GM19025 (cell line): ENCODE measurements around the gene SSU72.
"Not testable (repeated sequence)": the region's sequence is repeated elsewhere in the genome, so short reads cannot be mapped to it uniquely, and the experiment has no call there.

ENCODE experiments used
- ATAC-seq: cut with Tn5 transposase; IDR thresholded peaks from one replicate; pipeline ENCODE4 v1.9.1; 2021; ENCODE audit warnings: mild to moderate bottlenecking, low read depth, moderate library complexity; ENCODE audit not compliant: unreplicated experiment

Gene SSU72

DNA sequence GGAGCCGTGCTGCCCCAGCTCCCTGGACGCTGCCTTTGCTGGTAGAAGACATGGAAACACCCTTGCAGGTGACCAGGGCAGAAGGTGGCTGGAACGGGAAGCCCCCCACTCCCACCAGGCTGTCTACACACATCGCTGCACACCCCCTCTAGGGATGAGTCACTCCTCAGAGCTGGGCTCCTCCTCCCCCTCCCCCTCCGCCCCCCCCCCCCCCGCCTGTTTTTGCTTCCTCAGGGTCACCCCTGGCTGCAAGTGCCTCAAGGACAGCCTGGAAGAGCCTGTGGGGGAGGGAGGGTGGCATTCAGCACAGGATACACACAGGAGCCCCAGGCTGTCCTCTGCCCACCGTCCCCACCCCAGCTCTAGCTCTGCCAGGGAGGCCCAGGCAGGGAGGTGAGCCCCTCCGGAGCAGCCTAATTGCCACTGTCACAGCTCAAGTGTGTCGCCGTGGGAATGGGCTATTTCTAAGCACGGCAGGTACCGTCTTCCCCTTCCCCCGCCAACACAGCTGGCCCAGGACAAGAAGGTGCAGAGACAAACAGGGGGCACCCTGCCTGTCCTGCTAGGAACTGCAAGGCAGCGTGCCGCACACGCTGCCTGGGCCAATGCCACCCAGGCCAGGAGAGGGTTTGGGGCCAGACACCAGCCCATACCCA, 22.7 kb upstream of the SSU72 start:
- ATAC-seq: no peak

DNA sequence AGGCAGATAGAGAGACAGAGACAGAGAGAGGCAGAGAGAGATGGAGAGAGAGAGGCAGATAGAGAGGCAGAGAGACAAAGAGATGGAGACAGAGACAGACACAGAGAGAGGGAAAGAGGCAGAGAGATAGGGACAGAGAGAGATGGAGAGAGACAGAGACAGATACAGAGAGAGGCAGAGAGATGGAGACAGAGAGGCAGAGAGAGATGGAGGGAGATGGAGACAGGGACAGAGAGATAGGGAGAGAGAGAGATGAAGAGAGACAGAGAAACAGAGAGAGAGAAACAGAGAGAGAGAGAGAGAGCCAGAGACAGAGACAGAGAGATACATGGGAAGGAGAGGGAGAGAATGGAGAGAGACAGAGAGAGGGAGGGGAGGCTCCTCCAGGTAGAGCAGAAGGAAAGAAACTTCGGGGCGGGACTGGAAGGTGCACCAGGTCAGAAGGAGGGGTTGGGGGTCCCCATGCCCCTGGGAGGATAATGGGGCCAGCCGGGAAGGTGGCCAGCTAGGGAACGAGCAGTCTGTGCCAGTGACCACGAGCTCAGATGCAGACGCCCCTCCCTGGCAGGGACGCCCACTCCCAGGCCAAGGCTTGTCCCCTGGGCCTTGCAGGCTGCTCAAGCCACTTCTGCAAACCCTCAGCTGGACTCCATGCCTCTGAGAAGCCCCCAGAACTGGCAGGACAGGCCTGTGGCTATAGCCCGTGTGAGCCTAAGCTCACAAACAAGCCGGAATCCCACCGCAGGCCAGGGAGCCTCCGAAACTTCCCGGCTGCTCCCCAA, 22.0 kb upstream of the SSU72 start:
- ATAC-seq: no peak

DNA sequence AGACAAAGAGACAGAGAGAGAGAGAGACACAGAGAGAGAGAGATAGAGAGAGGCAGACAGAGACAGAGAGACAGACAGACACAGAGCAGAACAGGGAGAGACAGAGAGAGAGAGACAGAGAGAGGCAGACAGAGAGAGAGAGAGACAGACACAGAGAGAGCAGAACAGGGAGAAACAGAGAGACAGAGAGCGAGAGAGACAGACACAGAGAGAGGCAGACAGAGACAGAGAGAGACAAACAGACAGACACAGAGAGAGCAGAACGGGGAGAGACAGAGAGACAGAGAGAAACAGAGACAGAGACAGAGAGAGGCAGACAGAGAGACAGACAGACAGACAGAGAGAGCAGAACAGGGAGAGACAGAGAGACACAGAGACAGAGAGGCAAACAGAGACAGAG, 20.7 kb upstream of the SSU72 start:
- not testable (repeated sequence) for ATAC-seq

DNA sequence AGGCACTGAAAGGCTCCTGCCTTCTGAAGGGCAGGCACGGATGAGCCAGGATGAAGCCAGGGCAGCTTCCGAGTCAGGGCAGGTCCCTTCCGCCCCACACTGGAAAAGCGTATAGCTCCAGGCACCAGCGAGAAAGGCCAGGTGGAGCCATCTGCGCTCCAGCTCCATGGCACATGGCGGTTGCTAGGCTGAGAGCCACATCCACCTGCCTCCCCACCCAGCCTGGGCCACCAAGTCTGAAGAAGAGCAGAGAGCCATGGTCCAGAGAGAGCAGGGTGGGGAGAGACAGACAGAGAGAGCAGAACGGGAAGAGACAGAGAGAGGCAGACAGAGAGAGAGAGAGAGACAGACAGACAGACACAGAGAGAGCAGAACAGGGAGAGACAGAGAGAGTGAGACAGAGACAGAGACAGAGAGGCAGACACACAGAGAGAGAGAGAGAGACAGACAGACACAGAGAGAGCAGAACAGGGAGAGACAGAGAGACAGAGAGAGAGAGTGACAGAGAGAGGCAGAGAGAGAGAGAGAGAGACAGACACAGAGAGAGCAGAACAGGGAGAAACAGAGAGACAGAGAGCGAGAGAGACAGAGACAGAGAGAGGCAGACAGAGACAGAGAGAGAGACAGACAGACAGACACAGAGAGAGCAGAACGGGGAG, 20.1 kb upstream of the SSU72 start:
- ATAC-seq: no peak

DNA sequence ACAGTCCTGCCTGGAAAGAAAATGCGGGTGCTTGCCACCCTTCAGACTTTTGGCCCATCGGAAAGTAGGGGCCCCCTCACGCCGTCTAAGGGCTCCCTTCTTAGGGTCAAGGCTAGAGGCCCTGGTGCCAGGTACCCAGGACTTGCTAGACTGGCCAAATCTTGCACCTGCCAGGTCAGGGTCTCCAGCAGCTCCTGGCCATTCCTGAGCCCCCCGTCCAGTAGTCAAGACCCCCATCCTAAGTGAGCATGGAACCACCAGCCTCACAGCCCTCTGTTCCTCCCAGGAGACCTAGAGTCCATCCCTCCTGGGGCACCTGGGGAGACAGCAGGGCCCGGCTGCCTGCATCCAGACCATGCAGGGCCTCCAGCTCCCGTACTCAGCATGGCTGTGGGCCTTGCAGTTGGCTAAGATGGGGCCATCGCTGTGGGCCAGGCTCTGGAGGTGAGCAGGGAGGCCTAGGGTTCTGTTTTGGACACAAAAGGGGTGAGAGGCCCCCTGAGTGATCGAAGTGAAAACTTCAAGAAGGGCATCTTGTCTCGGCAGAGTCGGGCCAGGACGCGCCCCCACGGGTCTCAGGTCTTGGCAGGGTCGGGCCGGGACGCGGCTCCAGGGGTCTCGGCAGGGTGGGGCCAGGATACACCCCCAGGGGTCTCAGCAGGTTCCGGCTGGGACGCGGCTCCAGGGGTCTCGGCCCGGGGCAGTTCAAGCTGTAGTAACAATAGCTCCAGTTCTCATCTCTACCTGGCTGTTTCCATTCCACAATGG, 19.4 kb upstream of the SSU72 start:
- ATAC-seq: no peak

DNA sequence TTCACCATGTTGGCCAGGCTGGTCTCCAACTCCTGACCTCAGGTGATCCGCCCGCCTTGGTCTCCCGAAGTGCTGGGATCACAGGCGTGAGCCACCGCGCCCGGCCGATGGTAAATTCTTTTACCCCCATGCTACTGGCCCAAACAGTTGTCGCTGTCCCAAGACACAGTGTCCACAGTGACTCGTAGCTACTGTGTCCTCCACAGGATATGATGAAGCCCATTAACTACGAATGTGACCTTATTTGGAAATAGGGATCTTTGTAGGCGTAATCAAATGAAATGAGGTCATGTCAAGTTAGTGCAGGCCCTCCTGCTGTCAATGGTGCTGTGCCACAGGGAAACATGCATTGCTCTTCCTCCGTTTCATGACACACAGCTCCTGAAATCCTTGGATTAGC, 16.8 kb upstream of the SSU72 start:
- ATAC-seq: no peak

DNA sequence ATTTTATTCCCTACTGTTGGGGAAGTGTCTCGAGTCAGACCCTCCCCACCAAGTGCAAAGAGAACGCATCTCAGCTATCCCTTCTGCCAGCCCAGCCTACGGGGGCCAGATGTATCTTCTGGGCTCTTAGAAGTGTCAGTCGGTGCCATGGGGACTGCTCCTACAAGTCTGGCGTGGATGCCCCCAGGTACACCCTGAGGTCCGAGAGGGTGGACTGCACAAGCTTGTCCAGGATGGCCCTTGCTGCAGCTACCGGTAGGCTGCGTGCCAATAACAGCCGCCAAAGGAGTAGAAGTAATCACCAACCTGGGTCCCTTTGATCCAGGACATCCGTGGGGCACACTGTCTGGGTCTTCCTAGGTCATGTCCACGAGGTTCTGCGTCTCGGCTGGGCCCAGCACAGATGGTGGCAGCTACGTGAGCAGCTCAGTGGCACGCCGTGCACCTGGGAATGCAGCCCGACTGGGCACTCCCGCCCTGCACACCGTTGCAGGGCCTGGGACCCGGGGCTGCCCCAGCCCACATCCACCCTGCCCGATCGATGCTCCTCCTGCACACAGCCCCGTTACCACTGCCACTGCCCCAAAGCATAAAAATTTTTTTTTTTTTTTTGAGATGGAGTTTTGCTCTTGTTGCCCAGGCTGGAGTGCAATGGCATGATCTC, 8.8 kb upstream of the SSU72 start:
- ATAC-seq: no peak

DNA sequence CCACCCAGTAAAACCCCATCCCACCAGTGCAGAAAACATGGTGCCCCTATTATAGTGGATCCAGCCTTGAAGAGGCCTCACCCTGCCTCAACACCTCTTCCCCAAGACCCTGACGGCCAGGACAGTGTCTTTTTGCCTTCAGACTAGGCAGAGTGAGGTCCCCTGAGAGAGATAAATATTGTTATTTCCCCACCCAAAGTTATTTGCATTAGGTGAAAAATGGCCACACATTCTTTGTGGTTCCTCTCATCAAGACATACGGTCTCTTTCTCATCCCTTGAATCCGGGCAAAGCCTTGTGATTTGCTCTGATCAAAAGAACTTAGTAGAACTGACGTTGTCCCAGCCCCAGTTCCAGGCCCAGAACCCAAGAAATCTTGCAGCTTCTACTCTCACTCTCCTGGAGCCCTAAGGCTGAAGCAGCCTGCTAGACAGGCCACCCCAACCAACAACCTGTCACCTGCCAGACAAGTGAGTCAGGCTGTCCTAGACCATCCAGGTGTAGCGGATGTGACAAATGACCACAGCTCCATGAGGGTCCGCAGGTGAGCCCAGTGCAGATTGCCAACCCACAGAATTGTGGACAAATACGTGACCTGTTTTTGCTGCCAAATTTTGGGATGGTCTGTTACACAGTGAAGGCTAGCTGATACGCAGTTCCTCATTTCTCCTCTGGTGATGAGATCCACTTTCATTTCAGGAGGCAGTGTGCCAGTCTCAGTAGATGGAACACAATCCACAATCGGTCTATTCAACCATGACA, 8.1 kb upstream of the SSU72 start:
- no peak for ATAC-seq

DNA sequence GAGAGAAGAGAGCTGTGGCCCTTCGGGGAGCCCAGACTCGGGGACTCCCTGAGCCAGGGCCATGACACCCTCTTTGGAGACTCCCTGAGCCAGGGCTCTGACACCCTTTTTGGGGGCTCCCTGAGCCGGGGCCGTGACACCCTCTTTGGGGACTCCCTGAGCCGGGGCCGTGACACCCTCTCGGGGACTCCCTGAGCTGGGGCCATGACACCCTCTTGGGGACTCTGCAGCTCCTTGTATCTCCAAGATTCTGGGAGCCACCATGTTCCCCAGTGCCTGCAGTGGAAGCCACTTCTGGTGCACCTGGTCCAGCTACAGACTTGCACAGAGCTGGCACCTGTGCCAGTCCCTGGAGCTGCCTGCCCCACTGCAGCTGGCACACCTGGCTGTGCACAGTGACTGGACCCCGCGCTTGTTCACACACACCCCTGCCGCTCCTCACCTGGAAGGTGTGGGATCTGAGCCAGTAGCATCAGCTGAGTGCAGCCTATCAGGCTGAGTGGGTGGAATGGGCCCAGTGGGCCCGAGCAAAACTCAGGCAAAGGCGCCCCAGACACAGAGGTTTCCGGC, 3.8 kb upstream of the SSU72 start:
- no peak for ATAC-seq

DNA sequence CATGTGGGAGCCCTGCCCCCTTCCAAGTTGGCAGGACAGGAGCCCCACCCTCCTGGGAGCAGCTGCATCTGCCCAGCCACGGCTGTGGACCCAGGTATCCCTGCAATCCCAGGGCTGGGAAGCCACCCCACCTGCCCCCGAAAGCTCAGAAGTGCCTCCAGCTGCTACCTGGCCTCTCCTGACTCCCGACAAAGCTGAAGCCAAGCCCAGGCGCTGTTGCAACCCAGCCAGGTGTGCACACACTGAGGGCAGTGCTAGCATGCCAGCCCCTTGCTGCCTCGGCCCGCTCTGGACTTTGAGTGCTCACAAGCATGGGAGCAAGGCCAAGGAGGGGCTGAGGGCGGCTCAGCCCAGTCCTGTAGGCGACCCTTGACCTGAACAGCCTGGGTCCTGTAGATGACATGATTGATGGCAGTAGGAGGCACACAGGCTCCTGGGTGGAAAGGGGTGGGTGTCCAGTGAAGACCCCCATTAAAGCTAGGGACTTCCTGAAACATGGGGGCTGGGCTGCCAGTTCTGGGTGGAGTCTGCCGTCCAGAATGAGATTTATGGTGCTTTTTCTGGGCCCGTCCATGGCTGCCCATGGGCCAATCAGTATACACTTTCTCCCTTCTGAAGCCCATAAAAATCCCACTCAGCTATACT, 2.8 kb upstream of the SSU72 start:
- no peak for ATAC-seq

DNA sequence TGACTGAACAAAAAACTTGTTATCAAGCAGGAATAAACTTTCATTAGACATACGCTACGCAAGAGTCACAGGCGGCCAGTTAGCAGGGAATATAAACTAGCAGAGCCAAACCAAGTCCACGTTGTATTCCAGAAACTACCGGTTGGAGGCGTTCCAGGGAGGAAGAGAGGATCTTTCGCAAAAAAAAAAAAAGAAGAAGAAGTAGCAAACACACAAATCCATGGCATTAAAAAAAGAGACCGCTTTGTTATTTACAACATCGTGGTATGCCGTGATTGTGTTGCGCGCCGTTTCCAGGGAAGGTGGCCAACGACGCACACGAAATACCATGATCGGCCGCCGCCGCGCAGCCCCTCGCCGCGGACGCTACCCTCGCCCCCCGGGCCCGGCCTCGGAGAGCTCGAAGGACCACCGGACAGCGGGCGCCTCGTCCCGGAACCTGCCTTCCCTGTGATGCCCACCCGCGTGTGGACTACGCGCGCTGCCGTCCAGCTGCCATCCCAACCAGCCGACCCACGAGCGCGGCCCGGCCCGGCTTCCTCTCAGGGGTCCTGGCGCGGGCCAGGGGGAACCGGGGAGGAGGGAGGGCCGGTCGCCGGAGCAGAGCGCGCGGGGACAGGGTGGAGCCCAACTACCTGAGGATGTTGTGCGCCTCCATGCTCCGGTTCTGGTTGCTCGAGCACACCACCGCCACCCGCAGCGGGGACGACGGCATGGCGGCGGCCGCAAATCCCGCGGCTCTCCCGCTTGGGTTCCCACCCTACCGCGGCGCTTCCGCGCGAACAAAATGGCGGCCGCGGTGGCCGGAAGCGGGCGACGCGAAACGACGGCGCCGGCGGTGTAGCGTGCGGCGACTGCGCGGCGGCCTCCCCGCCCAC, 581 bp downstream of the SSU72 start:
- ATAC-seq: peak; percentile 61

DNA sequence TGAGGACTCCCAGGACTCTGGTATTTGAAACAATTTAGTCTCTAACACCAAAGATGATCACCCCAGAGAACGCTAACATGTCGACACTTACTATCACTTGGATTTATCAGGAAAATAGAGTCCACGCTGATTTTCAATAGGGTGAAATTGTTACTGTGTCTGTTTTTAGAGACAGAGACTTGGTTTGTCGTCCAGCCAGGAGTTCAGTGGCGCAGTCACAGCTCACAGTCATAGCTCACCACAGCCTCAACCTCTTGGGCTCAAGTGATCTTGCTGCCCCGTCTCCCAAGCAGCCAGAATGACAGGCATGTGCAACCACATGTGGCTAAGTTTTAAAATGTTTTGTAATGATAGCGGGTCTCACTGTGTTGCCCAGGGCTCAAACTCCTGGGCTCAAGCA, 5.3 kb downstream of the SSU72 start:
- ATAC-seq: no peak

DNA sequence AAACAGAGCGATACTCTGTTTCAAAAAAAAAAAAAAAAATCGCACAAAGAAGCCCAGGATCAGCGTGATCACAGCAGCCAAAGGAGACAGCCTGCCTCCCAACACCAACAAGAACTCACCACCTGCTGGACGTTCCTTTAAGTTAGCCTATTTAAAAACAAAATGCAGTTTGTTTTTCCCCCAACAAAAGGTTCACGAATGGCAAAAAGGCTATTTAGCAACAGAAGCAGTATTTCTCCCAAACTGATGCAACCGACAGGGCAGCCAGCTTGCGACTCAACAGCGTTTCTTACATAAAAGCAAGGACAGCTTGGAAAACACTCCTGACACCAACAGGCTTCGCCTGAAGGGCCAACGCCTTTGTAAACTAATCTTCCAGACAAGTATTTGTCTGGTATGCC, 6.8 kb downstream of the SSU72 start:
- ATAC-seq: no peak

DNA sequence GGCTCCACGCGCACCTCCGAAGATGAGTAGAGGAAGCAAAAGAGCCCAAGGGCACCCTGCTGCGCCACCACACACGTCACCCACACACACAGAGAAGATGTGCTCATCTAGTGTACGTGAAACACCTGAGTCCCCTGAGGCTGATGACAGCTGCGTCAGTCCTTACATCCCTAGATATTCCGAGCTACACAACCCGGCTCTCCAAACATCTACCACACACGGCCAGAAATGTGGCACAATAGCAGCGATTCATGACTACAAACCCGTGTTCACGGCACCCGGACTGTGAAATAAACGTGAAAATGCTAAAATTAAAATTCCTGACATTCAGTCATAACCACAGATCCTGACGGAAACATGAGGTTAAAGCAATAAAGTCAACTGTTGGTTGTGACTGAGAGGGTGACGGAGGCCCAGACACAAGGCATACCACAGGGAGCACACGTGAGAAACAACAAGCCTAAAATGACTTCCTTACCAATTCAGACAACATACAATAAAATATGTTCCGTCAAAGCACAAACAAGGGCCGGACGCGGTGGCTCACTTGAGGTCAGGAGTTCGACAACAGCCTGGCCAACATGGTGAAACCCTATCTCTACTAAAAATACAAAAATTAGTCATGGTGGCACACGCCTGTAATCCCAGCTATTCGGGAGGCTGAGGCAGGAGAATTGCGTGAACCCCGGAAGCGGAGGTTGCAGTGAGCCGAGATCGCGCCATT, 7.3 kb downstream of the SSU72 start:
- no peak for ATAC-seq

DNA sequence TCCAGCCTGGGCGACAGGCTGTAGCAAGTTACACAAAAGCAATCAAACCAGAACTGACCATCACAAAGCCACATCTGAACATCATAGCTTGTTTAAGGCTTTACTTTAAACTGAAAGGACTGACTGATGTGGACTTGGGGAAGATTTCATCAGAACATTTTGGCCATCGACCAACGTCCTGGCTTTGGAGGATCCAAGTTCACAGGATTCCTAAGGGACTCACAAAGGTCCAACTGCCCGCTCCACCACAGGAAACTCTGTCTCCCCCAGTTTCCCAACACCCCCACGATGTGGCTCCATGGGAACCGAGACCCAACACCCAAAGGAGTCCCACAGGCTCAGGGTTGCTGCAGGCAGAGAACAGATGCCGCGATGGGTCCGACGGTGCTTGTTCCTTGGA, 9.3 kb downstream of the SSU72 start:
- no peak for ATAC-seq

DNA sequence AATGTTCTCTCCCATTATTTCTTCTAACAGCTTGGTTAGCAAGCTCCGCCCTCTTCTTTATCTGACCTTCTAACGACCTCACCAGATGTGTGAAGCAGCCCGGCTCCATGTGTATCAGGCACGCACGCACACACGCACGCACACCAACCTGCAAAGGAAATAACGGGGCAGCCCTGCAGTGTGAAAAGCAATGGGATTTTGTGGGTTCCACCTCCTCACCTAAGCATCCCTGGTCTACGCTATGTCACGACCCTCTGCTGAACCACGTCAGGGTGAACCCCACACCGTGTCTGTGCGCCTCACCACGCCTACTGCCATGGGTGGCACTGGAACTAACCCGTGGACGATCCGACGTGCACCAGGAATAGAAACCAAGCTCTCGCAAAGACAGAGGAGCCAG, 10.4 kb downstream of the SSU72 start:
- ATAC-seq: no peak

DNA sequence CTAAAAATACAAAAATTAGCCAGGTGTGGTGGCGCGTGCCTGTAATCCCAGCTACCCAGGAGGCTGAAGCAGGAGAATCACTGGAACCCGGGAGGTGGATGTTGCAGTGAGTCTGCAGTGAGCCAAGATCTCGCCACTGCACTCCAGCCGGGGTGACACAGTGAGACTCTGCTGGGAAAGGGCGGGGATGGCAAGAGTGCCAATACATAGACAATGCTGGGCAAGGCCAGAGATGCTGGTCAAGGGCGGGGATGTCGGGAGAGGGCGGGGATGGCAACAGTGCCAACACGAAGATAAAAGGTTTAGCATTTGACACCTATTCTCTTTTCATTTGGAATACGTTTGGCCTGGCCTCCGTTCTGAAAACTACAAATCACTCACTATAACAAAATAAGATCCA, 11.0 kb downstream of the SSU72 start:
- ATAC-seq: no peak
